GM19193 (cell line): ENCODE data around the gene CBX4.

Experiments
- POLR2A ChIP-seq: IDR thresholded peaks from 4 replicates; pipeline ENCODE4 v1.6.1; 2011; ENCODE audit not compliant: insufficient read depth, insufficient read length; ENCODE audit errors: extremely low read depth

The CBX4 gene

DNA sequence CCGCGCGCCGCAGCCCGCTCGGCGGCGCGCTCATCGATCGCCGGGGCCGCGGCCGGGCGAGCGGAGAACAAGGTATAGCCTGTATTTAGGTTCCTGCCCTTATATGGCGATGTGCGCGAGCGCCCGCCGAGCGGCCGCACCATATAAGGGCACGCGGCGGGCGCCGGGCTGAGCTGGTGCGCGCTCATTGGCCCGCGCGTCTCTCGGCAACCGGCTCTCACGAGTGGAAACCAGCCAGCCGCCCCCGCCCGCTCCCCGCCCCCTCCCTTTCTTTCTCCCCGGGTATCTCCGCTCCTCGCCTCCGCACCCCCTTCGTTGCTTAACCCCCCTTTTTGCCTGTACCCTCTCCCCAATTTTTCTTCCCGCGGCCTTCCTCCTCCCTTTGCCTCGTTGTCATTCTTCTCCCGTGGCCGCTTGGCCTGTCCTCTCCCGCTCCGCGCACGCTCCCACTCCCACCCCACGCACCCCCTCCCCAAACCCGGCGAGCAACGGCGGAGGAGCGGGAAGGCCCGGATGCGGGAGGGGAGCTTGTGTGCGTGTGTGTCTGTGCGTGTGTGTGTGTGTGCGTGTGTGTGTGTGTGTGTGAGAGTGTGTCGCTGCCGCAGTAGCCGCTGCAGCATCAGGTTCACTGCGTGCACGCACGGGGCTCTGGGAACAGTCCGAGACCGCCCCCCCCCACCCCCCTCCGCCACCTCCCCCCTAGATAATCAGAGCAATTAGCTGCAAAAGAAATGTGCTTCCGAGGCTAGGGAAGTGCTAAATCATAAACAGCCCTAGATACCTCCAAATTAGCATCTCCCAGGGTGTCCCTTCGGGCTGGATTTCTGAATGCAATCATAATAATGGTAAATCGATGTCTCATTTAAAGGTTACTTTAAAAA is 28.9 kb downstream of the CBX4 start:
- TF ChIP-seq POLR2A, result no peak

GRCh38 chr17:79809530-79810129 is 29.6 kb downstream of the CBX4 start:
- TF ChIP-seq POLR2A, result no peak

DNA sequence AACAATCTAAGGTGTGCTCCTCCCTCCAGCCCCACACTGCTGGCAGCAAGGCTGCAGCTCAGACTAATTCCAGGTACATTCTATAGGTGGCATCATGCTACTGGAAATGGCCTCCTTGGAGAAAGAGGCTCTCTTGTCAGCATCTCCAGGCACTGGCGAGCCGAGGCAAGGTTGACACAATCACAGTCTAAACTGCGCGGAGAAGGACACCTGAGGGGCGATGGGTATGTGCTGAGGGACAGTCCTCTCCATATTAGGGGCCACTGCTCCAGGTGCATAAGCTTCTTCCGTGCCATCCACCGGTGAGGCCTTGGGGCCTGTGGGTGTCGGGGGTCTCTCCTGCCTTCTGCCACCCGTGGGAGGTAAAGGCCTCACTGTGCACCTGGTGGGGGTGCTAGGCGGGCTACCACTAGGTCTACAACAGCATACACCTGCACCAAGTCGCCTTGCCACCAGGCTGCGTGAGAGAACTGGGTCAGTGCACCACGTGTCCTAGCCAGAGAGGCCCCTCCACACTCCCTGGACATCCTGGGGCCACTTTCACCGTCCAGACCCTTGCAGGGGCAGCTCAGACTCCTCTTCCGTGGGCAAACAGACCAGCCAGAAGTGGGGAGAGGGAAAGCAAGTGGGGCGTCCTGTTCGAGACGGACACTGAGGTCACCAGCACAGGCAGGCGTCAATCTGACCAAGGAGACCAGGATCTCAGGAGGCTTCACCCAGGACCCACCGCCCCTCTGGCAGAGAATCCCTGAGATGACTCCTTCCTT is 30.3 kb downstream of the CBX4 start:
- no peak for TF ChIP-seq POLR2A

- no peak for TF ChIP-seq POLR2A
These were observed 32.1 kb downstream of the CBX4 start for GRCh38 chr17:79806863-79807720.

DNA sequence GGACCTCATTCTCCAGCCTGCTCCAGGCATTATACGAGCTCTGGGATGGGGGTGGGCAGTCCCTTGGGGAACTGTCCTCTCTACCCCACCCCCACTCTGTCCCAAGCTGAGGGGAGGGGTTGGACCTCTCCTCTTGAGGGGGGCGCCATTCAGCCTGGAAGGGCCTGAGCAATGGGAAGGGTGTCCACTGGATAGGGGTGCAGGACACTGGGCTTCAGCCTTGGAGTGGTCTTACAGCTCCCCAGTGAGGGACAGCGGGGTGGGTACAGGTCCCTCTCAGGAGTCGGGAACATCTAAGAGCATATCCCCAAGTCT is 32.8 kb downstream of the CBX4 start:
- TF ChIP-seq POLR2A, result no peak

DNA sequence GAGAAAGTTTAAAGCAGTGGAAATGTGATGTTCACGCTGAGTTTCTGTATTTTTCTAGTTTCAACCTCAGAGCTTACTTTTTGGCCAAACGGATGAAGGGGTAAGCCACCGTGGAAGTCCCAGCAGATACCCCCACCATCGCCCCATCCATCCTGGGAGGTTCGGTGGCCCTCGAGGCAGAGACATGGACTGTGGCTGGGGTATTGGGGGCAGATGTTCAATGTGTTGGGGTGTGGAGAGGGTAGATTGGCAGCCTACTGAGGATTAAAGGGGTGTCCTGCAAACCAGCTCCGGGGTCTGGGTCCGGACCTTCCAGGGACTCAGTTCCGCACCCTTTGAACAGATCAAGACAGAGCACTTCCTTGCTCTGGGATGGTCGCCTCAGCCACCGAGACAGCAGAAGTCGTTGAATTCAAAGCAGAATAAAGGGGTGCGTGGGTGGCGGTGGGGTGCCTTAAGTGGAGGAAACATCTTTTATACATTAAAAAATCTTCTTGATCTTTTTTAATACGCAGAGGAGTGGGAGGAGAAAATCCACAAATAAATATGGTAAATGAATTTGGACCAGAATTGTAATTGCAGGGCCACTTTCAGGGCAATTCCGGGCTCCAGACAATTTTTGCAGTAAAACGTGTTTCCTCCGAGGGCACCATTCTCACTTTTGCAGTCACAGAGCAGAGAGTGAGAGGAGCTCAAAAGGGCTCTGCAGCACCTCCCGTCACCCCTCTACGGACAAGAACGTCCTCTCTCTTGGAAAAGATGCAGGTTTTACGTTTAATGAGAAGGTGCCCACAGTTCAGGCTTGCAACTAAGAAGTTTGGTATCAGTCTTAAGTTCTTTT is 34.2 kb downstream of the CBX4 start:
- no peak for TF ChIP-seq POLR2A

- TF ChIP-seq POLR2A, result no peak
These were observed 35.0 kb downstream of the CBX4 start for GRCh38 chr17:79803997-79804855.

DNA sequence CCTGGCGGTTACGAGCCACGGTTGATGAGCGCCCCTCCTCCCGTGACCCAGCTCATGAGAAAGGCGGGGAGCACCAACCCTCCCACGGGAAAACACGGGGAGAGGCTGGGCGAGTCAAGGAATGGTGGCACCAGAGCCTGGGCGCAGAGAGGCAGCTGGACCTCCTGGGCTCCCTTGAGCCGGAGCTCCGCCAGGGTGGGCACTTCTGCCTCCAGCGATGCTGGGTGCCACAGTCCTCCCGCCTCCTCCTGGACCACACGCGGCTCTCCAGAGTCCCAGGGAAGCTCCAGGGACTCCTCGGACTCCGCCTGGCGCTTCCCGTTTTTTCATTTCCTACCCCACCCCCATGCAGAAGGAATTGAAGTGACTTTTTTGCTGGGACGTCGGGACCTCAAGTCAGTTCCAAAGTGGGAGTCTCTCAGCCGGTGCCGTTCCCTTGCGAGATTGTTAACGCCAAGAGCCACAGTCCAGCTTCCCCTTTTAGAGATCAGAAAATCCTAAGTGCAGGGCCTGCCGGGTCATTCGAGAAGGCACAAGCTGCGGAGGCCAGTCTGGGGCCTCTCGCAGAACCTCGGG is 35.7 kb downstream of the CBX4 start:
- no peak for TF ChIP-seq POLR2A

DNA sequence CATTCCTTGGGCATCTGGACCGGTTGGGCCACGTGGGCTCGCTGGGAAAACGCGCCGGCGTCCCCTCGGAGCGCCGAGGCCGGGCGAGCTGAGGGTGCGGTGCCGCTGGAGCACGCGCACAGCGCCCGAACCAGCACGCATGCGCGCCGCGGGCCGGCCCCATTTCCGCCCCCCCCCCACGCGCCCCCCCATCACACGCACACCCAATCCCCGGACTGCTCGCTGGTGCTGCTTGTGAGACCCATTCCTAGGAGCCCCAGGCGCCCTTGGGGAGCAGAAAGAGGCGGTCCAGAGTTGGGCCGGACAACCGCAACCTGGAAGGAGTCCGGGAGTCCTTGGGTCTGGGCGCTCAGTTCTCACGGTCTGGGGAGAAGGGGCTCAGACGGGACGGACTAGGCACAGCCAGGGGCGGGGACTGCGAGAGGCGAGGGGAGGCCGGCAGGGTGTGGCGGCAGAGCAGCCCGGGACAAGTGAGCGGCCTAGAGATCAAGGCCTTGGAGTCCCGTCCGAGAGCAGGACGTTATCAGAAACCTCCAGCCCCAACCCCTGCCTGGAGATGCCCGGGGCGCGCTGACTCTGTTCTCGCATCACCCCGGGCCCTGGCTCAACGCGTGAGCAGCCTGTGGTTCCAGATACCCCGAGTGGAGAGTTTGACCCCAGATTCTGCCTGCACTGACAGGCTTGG is 36.4 kb downstream of the CBX4 start:
- TF ChIP-seq POLR2A, result no peak

GRCh38 chr17:79802039-79802735 is 37.1 kb downstream of the CBX4 start:
- no peak for TF ChIP-seq POLR2A

GRCh38 chr17:79801156-79802038 is 37.8 kb downstream of the CBX4 start:
- no peak for TF ChIP-seq POLR2A
